ENCODE data around the gene MGAT4B. TPM values are rescaled to one million over a fixed set of nuclear protein-coding genes. Genes with fewer than 3 reads are reported as not detected.
A peak's percentile ranks its signal among the peaks of the same experiment; 100 is the strongest.

MGAT4B gene
- total RNA-seq, 1 experiment from 2014 or later, result 337 TPM

DNA sequence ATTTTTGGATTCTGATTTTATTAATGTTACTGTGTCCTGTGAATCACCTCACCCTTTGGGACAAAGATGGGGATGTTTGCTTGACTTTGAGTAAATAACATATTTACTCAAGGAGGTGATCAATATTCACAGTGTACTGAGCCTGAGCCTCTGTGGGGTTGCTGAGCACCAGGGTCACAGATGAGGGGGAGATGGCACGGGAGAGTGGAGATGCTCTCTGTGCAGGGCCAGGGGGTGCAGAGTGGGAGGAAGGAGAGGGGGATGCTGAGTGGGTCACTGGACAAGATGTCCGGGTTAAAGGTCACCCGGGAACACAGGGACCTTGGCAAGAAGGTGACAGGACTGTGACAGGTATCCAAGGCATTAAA is 18.1 kb upstream of the MGAT4B start:
- no peaks in the 10 kb centered on the region for H3K9me3 ChIP-seq (ENCODE audit: insufficient read depth, low read depth)
- H4K20me1 ChIP-seq (ENCODE audit: insufficient read depth), result peaks cover 78% of the 10 kb centered on the region
- peak overlapping the region; percentile 100 for H3K4me2 ChIP-seq
- no peak overlapping the region for H3K4me3 ChIP-seq
- H3K36me3 ChIP-seq (ENCODE audit: low read depth), result peaks cover 71% of the 10 kb centered on the region
- peaks cover 96% of the 10 kb centered on the region for H3K79me2 ChIP-seq (ENCODE audit: low read depth)
- no TSS peak for BruUV-seq (replicated peaks)
- peaks cover 91% of the 10 kb centered on the region for H3F3A ChIP-seq (ENCODE audit: insufficient read depth, low read depth)
- DNase-seq, result no peak
- no peak overlapping the region for H2AFZ ChIP-seq
- ChIA-PET POLR2A (ENCODE audit: unreplicated experiment) (no interaction called here), CTCF (no interaction called here)
- no peak overlapping the region for H3K27ac ChIP-seq
- TF ChIP-seq CTCF (conservative IDR thresholded peaks at IDR 0.05), result no peak
- TF ChIP-seq EZH2 (IDR thresholded peaks at IDR 0.05; ENCODE audit: low read depth), result no peak
- H3K9me2 ChIP-seq (ENCODE audit: insufficient read depth), result no peaks in the 10 kb centered on the region
- intact Hi-C loops (cut with micrococcal nuclease; ENCODE audit: unreplicated experiment), result no loop called here
- H3K4me1 ChIP-seq (replicated peaks; ENCODE audit: insufficient read depth), result peaks cover 45% of the 10 kb centered on the region
- no peaks in the 10 kb centered on the region for H3K27me3 ChIP-seq (ENCODE audit: insufficient read depth, low read depth)

DNA sequence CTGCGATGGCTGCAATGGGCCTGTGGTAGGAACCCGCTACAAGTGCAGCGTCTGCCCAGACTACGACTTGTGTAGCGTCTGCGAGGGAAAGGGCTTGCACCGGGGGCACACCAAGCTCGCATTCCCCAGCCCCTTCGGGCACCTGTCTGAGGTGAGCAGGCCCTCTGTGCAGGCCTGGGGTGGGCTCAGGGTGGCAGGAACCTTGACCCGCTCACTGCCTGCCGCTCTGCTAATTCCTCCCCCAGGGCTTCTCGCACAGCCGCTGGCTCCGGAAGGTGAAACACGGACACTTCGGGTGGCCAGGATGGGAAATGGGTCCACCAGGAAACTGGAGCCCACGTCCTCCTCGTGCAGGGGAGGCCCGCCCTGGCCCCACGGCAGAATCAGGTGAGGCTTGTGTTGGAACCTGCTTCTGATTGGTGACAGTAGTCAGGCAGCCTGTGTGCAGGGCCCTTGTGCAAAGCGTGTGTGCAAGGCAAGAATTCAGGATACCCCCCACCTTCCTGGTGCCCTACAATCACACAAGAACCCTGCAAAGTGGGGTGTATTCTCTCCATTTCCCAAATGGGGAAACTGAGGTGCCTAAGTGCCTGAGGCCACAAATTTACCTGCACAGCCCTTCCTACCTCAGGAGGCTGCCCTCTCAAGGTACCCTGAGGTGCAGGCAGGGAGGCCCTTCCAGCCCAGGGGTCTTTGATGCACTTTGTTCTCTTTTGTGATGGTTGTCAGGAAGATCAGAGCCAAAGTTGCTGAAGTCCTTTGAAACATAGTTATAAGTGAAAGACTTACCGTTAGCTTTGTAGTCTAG is 17.5 kb upstream of the MGAT4B start:
- ChIA-PET CTCF (no interaction called here), POLR2A (ENCODE audit: unreplicated experiment) (no interaction called here)
- BruUV-seq (replicated peaks), result no TSS peak
- no peak for TF ChIP-seq EZH2 (IDR thresholded peaks at IDR 0.05; ENCODE audit: low read depth)
- no peak for TF ChIP-seq CTCF (conservative IDR thresholded peaks at IDR 0.05)
- DNase-seq, result no peak
- Histone ChIP-seq H3K9me2 (ENCODE audit: insufficient read depth) (no peaks in the 10 kb centered on the region), H3K27me3 (ENCODE audit: insufficient read depth, low read depth) (no peaks in the 10 kb centered on the region), H3K4me3 (peak overlapping the region; percentile 34; the same call in 1 of the 2 replicates), H4K20me1 (ENCODE audit: insufficient read depth) (peaks cover 74% of the 10 kb centered on the region), H3K9me3 (ENCODE audit: insufficient read depth, low read depth) (no peaks in the 10 kb centered on the region), H3F3A (ENCODE audit: insufficient read depth, low read depth) (peaks cover 88% of the 10 kb centered on the region), H3K79me2 (ENCODE audit: low read depth) (peaks cover 91% of the 10 kb centered on the region), H3K27ac (no peak overlapping the region), H3K4me2 (peak overlapping the region; percentile 100), H3K36me3 (ENCODE audit: low read depth) (peaks cover 66% of the 10 kb centered on the region), H2AFZ (no peak overlapping the region), H3K4me1 (replicated peaks; ENCODE audit: insufficient read depth) (peaks cover 47% of the 10 kb centered on the region)
- intact Hi-C loops (cut with micrococcal nuclease; ENCODE audit: unreplicated experiment), result no loop called here

DNA sequence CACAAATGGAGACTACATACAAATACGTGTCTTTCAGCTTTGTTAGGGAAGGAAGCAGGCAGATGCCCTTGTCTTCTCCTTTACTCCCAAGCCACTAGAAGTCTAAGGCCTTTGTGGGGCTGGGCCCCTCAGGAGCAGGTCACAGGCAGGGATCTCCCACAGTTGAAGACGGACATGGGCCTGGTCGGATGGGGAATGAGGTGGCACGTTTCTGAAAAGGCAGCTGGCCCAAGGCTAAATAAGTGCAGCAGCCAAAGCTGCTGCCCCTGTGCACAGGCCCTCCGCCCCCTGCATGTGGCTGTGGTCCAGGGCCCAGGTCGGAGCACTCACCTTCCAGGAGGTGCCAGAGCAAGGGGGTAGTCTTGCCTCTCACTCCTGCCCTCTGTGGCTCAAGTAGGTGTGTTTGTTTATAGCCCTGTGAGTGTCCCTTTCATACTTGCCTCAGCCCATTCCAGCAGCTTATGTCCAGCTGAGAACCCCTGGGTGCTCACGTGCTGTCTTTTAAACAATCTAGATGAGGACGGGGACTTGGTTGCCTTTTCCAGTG is 15.9 kb upstream of the MGAT4B start:
- Histone ChIP-seq H3K36me3 (ENCODE audit: low read depth) (peaks cover 51% of the 10 kb centered on the region), H4K20me1 (ENCODE audit: insufficient read depth) (peaks cover 58% of the 10 kb centered on the region), H2AFZ (no peak overlapping the region), H3F3A (ENCODE audit: insufficient read depth, low read depth) (peaks cover 82% of the 10 kb centered on the region), H3K27me3 (ENCODE audit: insufficient read depth, low read depth) (no peaks in the 10 kb centered on the region), H3K9me3 (ENCODE audit: insufficient read depth, low read depth) (no peaks in the 10 kb centered on the region), H3K27ac (peak overlapping the region; percentile 100; the same call in 1 of the 2 replicates), H3K4me1 (replicated peaks; ENCODE audit: insufficient read depth) (peaks cover 54% of the 10 kb centered on the region), H3K79me2 (ENCODE audit: low read depth) (peaks cover 75% of the 10 kb centered on the region), H3K4me2 (peak overlapping the region; percentile 100), H3K4me3 (peak overlapping the region; percentile 98), H3K9me2 (ENCODE audit: insufficient read depth) (no peaks in the 10 kb centered on the region)
- intact Hi-C loops (cut with micrococcal nuclease; ENCODE audit: unreplicated experiment), result no loop called here
- POLR2A ChIA-PET (ENCODE audit: unreplicated experiment), result interaction anchor here (0.5 to 0.7 kb wide), 13 partner anchors 10 to 241 kb away, joined by 3 to 23 read pairs (median 4); partner anchors contain the start of gene HNRNPH1
- no TSS peak for BruUV-seq (replicated peaks)
- TF ChIP-seq EZH2 (IDR thresholded peaks at IDR 0.05; ENCODE audit: low read depth) (no peak), CTCF (conservative IDR thresholded peaks at IDR 0.05) (no peak)
- CTCF ChIA-PET, result interaction anchor here (0.6 kb wide), 1 partner anchor 118 kb away, joined by 4 read pairs; no protein-coding TSS in a partner anchor
- DNase-seq, result no peak
